Stomach (tissue), 4 donors: ENCODE data around the gene ARHGAP21.

ENCODE experiments used
- CTCF ChIP-seq, 7 experiments: fragments of 450-650 bp in 4 of 7; fragments of 200-600 bp in 3 of 7; sonication (generic) in 3 of 7; IDR thresholded peaks; one replicate each; pipeline ENCODE4 v1.5.1; 2016 to 2019; ENCODE audit warnings: antibody characterized with exemption in 7 of 7, control low read depth in 2 of 7, mild to moderate bottlenecking in 1 of 7
- POLR2A ChIP-seq, 4 donors: fragments of 450-650 bp; IDR thresholded peaks; one replicate each; pipeline ENCODE4 v1.6.1; 2016; ENCODE audit warnings: antibody characterized with exemption in 4 of 4, control low read depth in 2 of 4, mild to moderate bottlenecking in 1 of 4, moderate library complexity in 1 of 4

- no peak for TF ChIP-seq CTCF (IDR thresholded peaks at IDR 0.05)
- no peak for TF ChIP-seq POLR2A (IDR thresholded peaks at IDR 0.05)
These were observed 100.3 kb downstream of the ARHGAP21 start for GRCh38 chr10:24623383-24623782.
